ENCODE results near the gene GOLGA6L10.
"Not testable (repeated sequence)": the region's sequence is repeated elsewhere in the genome, so short reads cannot be mapped to it uniquely, and the experiment has no call there.

GOLGA6L10 gene

GRCh38 chr15:82342632-82343374, 6.5 kb downstream of the GOLGA6L10 start:
- DNase-seq = peak; percentile 29

GRCh38 chr15:82338573-82338972, 10.7 kb downstream of the GOLGA6L10 start:
- DNase-seq = not testable (repeated sequence)

GRCh38 chr15:82338053-82338452, 11.2 kb downstream of the GOLGA6L10 start:
- DNase-seq = not testable (repeated sequence)

GRCh38 chr15:82337051-82337450, 12.2 kb downstream of the GOLGA6L10 start:
- not testable (repeated sequence) for DNase-seq

- DNase-seq = not testable (repeated sequence)
These were observed 13.1 kb downstream of the GOLGA6L10 start for GRCh38 chr15:82336180-82336647.

GRCh38 chr15:82335006-82335405, 14.3 kb downstream of the GOLGA6L10 start:
- not testable (repeated sequence) for DNase-seq

GRCh38 chr15:82334554-82334932, 14.7 kb downstream of the GOLGA6L10 start:
- DNase-seq = not testable (repeated sequence)

- DNase-seq = not testable (repeated sequence)
These were observed 15.4 kb downstream of the GOLGA6L10 start for GRCh38 chr15:82333603-82334553.

- DNase-seq = not testable (repeated sequence)
These were observed 16.3 kb downstream of the GOLGA6L10 start for GRCh38 chr15:82332711-82333602.

- not testable (repeated sequence) for DNase-seq
These were observed 17.5 kb downstream of the GOLGA6L10 start for GRCh38 chr15:82331576-82332304.

- DNase-seq = not testable (repeated sequence)
These were observed 18.4 kb downstream of the GOLGA6L10 start for GRCh38 chr15:82330921-82331320.

- not testable (repeated sequence) for DNase-seq
These were observed 20.2 kb downstream of the GOLGA6L10 start for GRCh38 chr15:82329039-82329438.

- DNase-seq = not testable (repeated sequence)
These were observed 21.9 kb downstream of the GOLGA6L10 start for GRCh38 chr15:82327372-82327771.

GRCh38 chr15:82326896-82327295, 22.4 kb downstream of the GOLGA6L10 start:
- DNase-seq = not testable (repeated sequence)

- not testable (repeated sequence) for DNase-seq
These were observed 23.6 kb downstream of the GOLGA6L10 start for GRCh38 chr15:82325646-82326045.

GRCh38 chr15:82324831-82325230, 24.4 kb downstream of the GOLGA6L10 start:
- not testable (repeated sequence) for DNase-seq

- DNase-seq = not testable (repeated sequence)
These were observed 26.8 kb downstream of the GOLGA6L10 start for GRCh38 chr15:82322488-82322887.

- DNase-seq = not testable (repeated sequence)
These were observed 28.4 kb downstream of the GOLGA6L10 start for GRCh38 chr15:82320861-82321260.

- DNase-seq = not testable (repeated sequence)
These were observed 29.6 kb downstream of the GOLGA6L10 start for GRCh38 chr15:82319522-82320278.

- DNase-seq = not testable (repeated sequence)
These were observed 31.0 kb downstream of the GOLGA6L10 start for GRCh38 chr15:82318281-82318680.

- DNase-seq = not testable (repeated sequence)
These were observed 31.8 kb downstream of the GOLGA6L10 start for GRCh38 chr15:82317516-82317915.

Data from activated CD4-positive, alpha-beta T cell treated with anti-CD3 and anti-CD28 coated beads, Interleukin-2, amount 50 U/mL, for 1 hour (primary cell).